SU-DHL-6 (cell line): ENCODE measurements around the gene FARS2.

Source experiments
- H2AFZ ChIP-seq: fragments of 200-600 bp; sonication (generic); 2 replicates; pipeline ENCODE4 v1.6.1; 2014; ENCODE audit warnings: low read depth, mild to moderate bottlenecking, moderate library complexity, mixed read lengths, antibody characterized with exemption, low read length; ENCODE audit not compliant: severe bottlenecking
- H3F3A ChIP-seq: fragments of 200-600 bp; shearing (Covaris generic); 2 replicates; pipeline ENCODE4 v1.6.0; 2016; ENCODE audit warnings: antibody characterized with exemption, mild to moderate bottlenecking; ENCODE audit not compliant: insufficient read depth
- H3K27ac ChIP-seq: fragments of 200-600 bp; sonication (generic); 2 replicates; pipeline ENCODE4 v1.5.1; 2016; ENCODE audit warnings: low read depth, mild to moderate bottlenecking, low read length, moderate library complexity, mixed read lengths
- H3K27me3 ChIP-seq: fragments of 200-600 bp; sonication (generic), shearing (Covaris generic); 2 replicates; pipeline ENCODE4 v1.6.0; 2014; ENCODE audit warnings: mild to moderate bottlenecking, low read length
- H3K36me3 ChIP-seq: fragments of 200-600 bp; sonication (generic); 2 replicates; pipeline ENCODE4 v1.6.1; 2014; ENCODE audit warnings: mild to moderate bottlenecking, low read length, mixed read lengths
- H3K4me2 ChIP-seq: fragments of 300-600, 200-600 bp; shearing (Covaris generic), sonication (generic); 2 replicates; pipeline ENCODE4 v1.6.0; 2014; ENCODE audit warnings: low read length, low read depth, mild to moderate bottlenecking; ENCODE audit not compliant: poor library complexity, severe bottlenecking
- H3K4me3 ChIP-seq: fragments of 200-600 bp; sonication (generic); 2 replicates; pipeline ENCODE4 v1.5.1; 2014; ENCODE audit warnings: antibody characterized with exemption, low read length, mild to moderate bottlenecking, mixed read lengths; ENCODE audit not compliant: insufficient read depth, poor library complexity, severe bottlenecking
- H3K79me2 ChIP-seq: fragments of 200-600 bp; sonication (generic); 2 replicates; pipeline ENCODE4 v1.6.1; 2014; ENCODE audit warnings: mild to moderate bottlenecking, low read length, moderate library complexity; ENCODE audit not compliant: insufficient read depth
- H3K9ac ChIP-seq: fragments of 200-600 bp; sonication (generic); 2 replicates; pipeline ENCODE4 v1.7.0; 2014; ENCODE audit warnings: mild to moderate bottlenecking, low read length
- H3K9me2 ChIP-seq: fragments of 200-600 bp; sonication (generic); replicated peaks from 2 replicates; pipeline ENCODE4 v1.6.1; 2014; ENCODE audit warnings: low read length; ENCODE audit not compliant: insufficient read depth
- H3K9me3 ChIP-seq: fragments of 200-600 bp; sonication (generic); 2 replicates; pipeline ENCODE4 v1.6.1; 2014; ENCODE audit warnings: low read length, mixed read lengths; ENCODE audit not compliant: insufficient read depth
- H4K20me1 ChIP-seq: fragments of 200-600 bp; sonication (generic); 2 replicates; pipeline ENCODE4 v1.6.1; 2014; ENCODE audit warnings: low read depth, mild to moderate bottlenecking, antibody characterized with exemption, low read length, moderate library complexity, mixed read lengths
- EZH2phosphoT487 ChIP-seq: fragments of 200-600 bp; sonication (generic), shearing (Covaris generic); conservative IDR thresholded peaks from 2 replicates; pipeline ENCODE4 v1.6.1; 2018; ENCODE audit warnings: mild to moderate bottlenecking, antibody characterized with exemption, low read length, moderate library complexity, mixed read lengths
- TF ChIP-seq, protein P1 (sequence below): fragments of 200-600 bp; sonication (generic); IDR thresholded peaks from one replicate; pipeline ENCODE4 v1.5.1; 2017; ENCODE audit warnings: antibody characterized with exemption, mild to moderate bottlenecking, low read length, moderate library complexity; ENCODE audit not compliant: insufficient read depth, poor library complexity, severe bottlenecking

Gene FARS2

DNA sequence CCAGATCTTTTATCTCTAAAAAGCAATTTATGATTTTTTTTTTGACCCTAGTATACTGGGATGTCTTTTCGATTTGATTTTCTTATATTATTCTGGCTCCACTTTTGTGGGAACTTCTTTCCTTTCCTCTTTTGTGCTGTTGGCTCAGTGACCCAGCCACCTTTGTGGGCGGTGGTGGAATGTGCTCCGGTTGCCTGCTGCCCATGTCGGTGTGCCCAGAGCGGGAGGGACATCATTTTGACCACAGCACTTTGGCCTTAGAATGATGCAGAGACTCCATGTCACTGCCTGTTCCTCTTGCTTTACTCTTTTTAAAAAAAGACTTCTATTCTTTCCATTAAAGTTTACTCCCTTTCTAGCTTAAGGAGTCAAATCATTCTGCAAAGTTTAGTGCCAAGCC is 198.0 kb downstream of the FARS2 start:
- Histone ChIP-seq H3K4me3 (no peak overlapping the region), H3K79me2 (no peaks in the 10 kb centered on the region), H3F3A (no peaks in the 10 kb centered on the region), H3K9me3 (peaks cover 4% of the 10 kb centered on the region; the same call in 1 of the 2 replicates), H3K9ac (no peak overlapping the region), H3K27me3 (no peaks in the 10 kb centered on the region), H4K20me1 (no peaks in the 10 kb centered on the region), H3K27ac (no peak overlapping the region), H3K4me2 (no peak overlapping the region), H2AFZ (no peak overlapping the region), H3K9me2 (no peaks in the 10 kb centered on the region), H3K36me3 (peaks cover 6% of the 10 kb centered on the region; the same call in 1 of the 2 replicates)
- TF ChIP-seq EZH2phosphoT487 = no peak
- TF ChIP-seq, protein P1, sequence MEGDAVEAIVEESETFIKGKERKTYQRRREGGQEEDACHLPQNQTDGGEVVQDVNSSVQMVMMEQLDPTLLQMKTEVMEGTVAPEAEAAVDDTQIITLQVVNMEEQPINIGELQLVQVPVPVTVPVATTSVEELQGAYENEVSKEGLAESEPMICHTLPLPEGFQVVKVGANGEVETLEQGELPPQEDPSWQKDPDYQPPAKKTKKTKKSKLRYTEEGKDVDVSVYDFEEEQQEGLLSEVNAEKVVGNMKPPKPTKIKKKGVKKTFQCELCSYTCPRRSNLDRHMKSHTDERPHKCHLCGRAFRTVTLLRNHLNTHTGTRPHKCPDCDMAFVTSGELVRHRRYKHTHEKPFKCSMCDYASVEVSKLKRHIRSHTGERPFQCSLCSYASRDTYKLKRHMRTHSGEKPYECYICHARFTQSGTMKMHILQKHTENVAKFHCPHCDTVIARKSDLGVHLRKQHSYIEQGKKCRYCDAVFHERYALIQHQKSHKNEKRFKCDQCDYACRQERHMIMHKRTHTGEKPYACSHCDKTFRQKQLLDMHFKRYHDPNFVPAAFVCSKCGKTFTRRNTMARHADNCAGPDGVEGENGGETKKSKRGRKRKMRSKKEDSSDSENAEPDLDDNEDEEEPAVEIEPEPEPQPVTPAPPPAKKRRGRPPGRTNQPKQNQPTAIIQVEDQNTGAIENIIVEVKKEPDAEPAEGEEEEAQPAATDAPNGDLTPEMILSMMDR = no peak

GRCh38 chr6:5461365-5461764 is 200.1 kb downstream of the FARS2 start:
- Histone ChIP-seq H3K4me2 (no peak overlapping the region), H3K36me3 (peaks cover 6% of the 10 kb centered on the region; the same call in 1 of the 2 replicates), H3K9ac (no peak overlapping the region), H3F3A (no peaks in the 10 kb centered on the region), H3K9me3 (peaks cover 4% of the 10 kb centered on the region; the same call in 1 of the 2 replicates), H3K9me2 (no peaks in the 10 kb centered on the region), H3K27me3 (no peaks in the 10 kb centered on the region), H3K4me3 (no peak overlapping the region), H2AFZ (no peak overlapping the region), H4K20me1 (no peaks in the 10 kb centered on the region), H3K79me2 (no peaks in the 10 kb centered on the region), H3K27ac (no peak overlapping the region)
- TF ChIP-seq, protein P1 = no peak
- TF ChIP-seq EZH2phosphoT487 = no peak

DNA sequence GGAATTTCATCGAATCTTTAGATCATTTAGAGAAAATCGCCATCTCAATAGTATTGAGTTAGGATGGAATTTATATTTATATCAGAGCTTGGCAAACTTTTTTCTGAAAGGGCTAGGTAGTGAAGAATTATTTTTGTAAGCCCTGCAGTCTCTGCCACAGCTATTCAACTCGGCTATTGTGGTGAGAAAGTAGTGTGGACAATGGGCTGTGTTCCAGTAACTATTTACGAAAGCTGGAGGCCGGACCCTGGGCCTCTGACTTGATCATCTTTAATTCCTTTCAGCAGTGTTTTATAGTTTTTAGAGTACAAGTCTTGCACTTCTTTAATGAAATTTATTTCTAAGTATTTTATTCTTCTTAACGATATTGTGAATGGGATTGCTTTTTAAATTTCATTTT is 201.5 kb downstream of the FARS2 start:
- Histone ChIP-seq H3K27ac (no peak overlapping the region), H4K20me1 (no peaks in the 10 kb centered on the region), H3K36me3 (peaks cover 6% of the 10 kb centered on the region; the same call in 1 of the 2 replicates), H3K4me3 (no peak overlapping the region), H3K9me3 (peaks cover 4% of the 10 kb centered on the region; the same call in 1 of the 2 replicates), H3K9ac (no peak overlapping the region), H3K9me2 (no peaks in the 10 kb centered on the region), H3F3A (no peaks in the 10 kb centered on the region), H3K79me2 (no peaks in the 10 kb centered on the region), H3K27me3 (no peaks in the 10 kb centered on the region), H3K4me2 (no peak overlapping the region), H2AFZ (no peak overlapping the region)
- TF ChIP-seq, protein P1 = no peak
- TF ChIP-seq EZH2phosphoT487 = no peak
